C4-2B (cell line): ENCODE data around the gene PRXL2A.
"Not testable (repeated sequence)": the region's sequence is repeated elsewhere in the genome, so short reads cannot be mapped to it uniquely, and the experiment has no call there.

ENCODE experiments used
- H3K27ac ChIP-seq: fragments of 450-650 bp; 2 replicates; pipeline ENCODE4 v1.5.1; 2017
- CTCF ChIP-seq: fragments of 450-650 bp; conservative IDR thresholded peaks from 2 replicates; pipeline ENCODE4 v1.5.1; 2017; ENCODE audit warnings: mild to moderate bottlenecking
- ZFX ChIP-seq: fragments of 450-650 bp; IDR thresholded peaks from 2 replicates; pipeline ENCODE4 v1.6.1; 2017

Gene PRXL2A

GRCh38 chr10:80416479-80417098, 8.2 kb downstream of the PRXL2A start:
- peak overlapping the region; percentile 29; the same call in 1 of the 2 replicates for H3K27ac ChIP-seq
- TF ChIP-seq ZFX (no peak), CTCF (no peak)

GRCh38 chr10:80417256-80417655, 8.9 kb downstream of the PRXL2A start:
- H3K27ac ChIP-seq: not testable (repeated sequence)

DNA sequence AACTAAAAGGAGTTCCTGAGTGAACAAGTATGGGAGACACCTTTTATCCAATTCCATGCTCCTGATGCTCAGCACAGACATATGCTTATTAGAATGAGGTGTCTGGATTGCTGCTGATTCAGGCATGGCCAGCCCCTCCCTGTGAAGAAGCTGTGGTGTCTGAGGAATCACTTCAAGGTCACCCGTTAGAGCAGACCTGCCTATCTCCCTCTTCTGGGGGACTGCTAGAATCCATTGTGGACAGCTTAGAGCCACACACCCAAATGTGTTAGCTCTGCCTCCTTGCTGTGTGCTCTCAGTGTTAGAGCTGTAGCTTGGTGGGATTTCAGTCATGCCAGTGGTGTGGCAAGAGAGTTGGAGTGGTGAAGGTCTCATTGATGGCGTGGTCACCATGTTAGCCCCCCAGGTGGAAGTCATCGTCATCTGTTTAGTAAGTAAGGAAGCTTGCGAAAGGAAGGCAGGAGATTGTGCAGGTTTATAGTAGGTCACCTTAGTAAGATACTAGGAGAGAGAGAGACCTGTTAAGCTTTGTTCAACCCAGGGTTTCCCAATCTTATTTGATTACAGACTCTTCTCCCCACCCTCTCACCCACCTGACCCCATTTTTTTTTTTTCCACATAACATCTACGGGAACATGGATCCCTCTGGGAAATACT, 12.8 kb downstream of the PRXL2A start:
- H3K27ac ChIP-seq: no peak overlapping the region
- TF ChIP-seq ZFX (no peak), CTCF (no peak)

DNA sequence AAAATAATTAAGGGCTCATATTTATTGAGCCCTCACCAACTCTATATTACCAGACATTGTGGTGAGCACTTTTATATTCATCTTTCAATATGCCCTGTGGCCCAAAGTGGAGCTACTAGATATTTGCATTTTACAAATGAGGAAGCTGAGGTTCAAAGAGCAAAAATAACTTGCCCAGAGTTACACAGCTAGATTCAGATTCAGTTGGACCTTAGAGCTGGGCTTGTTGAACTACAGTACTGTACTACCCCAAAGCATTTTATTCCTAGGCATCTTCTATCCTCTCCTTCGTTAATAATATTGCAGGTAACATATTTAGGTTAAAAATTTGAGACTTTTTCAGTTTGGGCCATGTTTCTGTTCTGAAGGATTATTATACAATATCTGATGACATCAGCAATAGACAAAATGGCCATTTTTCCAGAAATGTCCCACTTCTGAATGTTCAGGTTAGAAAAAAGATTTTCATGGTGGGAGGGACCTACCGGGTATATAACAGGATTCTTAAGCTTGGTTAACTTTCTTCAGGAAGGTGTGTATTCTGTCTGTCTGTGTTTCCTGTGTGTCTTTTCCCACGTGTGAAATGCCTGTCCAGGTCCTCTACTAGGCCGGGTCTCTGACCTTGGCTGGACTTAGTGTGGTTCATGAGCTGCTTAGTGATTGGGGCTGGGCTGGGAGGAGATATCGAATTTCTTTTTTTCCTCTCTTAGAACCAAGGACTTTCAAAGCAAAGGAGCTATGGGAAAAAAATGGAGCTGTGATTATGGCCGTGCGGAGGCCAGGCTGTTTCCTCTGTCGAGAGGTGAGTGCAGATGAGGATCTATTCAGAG, 13.6 kb downstream of the PRXL2A start:
- no peak overlapping the region for H3K27ac ChIP-seq
- no peak for TF ChIP-seq ZFX
- no peak for TF ChIP-seq CTCF

DNA sequence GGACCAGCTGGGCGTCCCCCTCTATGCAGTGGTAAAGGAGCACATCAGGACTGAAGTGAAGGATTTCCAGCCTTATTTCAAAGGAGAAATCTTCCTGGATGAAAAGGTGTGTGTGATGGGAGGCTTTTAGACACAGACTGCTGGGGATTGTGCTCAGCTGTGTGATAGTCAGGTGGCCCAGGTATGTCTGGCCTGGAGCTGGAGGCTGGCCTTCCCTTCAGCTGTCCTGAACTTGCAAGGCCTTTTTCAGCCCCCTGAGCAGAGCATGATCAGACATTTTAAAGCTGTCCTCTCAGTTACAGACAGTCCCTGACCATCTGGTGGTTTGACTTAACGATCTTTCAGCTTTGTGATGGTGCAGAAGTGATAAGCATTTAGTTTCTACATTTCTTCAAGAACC, 17.6 kb downstream of the PRXL2A start:
- H3K27ac ChIP-seq: no peak overlapping the region
- no peak for TF ChIP-seq CTCF
- TF ChIP-seq ZFX: no peak

- H3K27ac ChIP-seq: no peak overlapping the region
- TF ChIP-seq ZFX (no peak), CTCF (no peak)
These were observed 19.2 kb downstream of the PRXL2A start for GRCh38 chr10:80427541-80427940.

DNA sequence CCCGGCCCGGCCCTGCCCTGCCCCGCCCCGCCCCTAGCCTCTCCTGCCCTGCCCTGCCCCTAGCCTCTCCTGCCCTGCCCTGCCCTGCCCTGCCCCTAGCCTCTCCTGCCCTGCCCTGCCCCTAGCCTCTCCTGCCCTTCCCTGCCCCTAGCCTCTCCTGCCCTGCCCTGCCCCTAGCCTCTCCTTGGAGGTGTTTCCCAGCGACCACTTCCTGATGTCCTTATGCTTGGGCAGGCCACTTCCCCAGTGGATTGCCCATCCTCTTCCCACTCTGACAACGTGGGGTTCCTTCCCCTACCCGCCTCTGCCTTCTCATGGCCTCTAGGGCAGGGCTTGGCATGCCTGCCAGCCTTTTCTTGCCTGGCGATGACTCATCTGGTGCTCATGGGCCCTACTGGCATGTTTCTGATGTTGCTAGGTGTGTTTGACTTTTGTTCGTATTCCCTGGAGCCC, 21.2 kb downstream of the PRXL2A start:
- no peak for TF ChIP-seq CTCF
- H3K27ac ChIP-seq: no peak overlapping the region
